HEK293T (cell line): ENCODE data around the gene PCDH9.
"Not testable (repeated sequence)": the region's sequence is repeated elsewhere in the genome, so short reads cannot be mapped to it uniquely, and the experiment has no call there.

Source experiments
- CTCF ChIA-PET: fragments of 350-600 bp; formaldehyde crosslinking; extraction: SDS; loops from one replicate; lab custom pipeline; 2021; ENCODE audit warnings: antibody characterized with exemption, inconsistent platforms; lab: Yijun Ruan, JAX
- POLR2A ChIA-PET: fragments of 350-600 bp; formaldehyde crosslinking; extraction: SDS; loops from one replicate; lab custom pipeline; 2020; ENCODE audit warnings: antibody characterized with exemption, inconsistent platforms; lab: Yijun Ruan, JAX
- DNase-seq: peaks from one replicate; pipeline ENCODE4 v3.0.0; 2012; ENCODE audit warnings: mixed read lengths; ENCODE audit errors: extremely low spot score
- ARNT ChIP-seq: fragments of 450-650 bp; IDR thresholded peaks from 2 replicates; pipeline ENCODE4 v1.6.1; 2017; ENCODE audit warnings: mild to moderate bottlenecking
- BHLHE40 ChIP-seq: fragments of 450-650 bp; IDR thresholded peaks from 2 replicates; pipeline ENCODE4 v1.6.1; 2016; ENCODE audit warnings: mild to moderate bottlenecking, moderate library complexity, borderline replicate concordance
- CTBP1 ChIP-seq: fragments of 450-650 bp; IDR thresholded peaks from 2 replicates; pipeline ENCODE4 v1.6.1; 2016; ENCODE audit warnings: borderline replicate concordance
- ELF4 ChIP-seq: fragments of 450-650 bp; IDR thresholded peaks from 2 replicates; pipeline ENCODE4 v1.6.1; 2017; ENCODE audit warnings: antibody characterized with exemption
- FOXA1 ChIP-seq: fragments of 450-650 bp; IDR thresholded peaks from 2 replicates; pipeline ENCODE4 v1.6.1; 2016; ENCODE audit warnings: mild to moderate bottlenecking
- FOXK2 ChIP-seq: fragments of 450-650 bp; IDR thresholded peaks from 2 replicates; pipeline ENCODE4 v1.6.1; 2016; ENCODE audit warnings: mild to moderate bottlenecking
- FOXM1 ChIP-seq: fragments of 450-650 bp; IDR thresholded peaks from 2 replicates; pipeline ENCODE4 v1.6.1; 2017; ENCODE audit warnings: mild to moderate bottlenecking, borderline replicate concordance
- HDGF ChIP-seq: fragments of 450-650 bp; IDR thresholded peaks from 2 replicates; pipeline ENCODE4 v1.6.1; 2017; ENCODE audit warnings: antibody characterized with exemption, borderline replicate concordance
- L3MBTL2 ChIP-seq: fragments of 450-650 bp; conservative IDR thresholded peaks from 2 replicates; pipeline ENCODE4 v1.6.1; 2016; ENCODE audit warnings: mild to moderate bottlenecking
- LEF1 ChIP-seq: fragments of 450-650 bp; IDR thresholded peaks from 2 replicates; pipeline ENCODE4 v1.6.1; 2017; ENCODE audit warnings: mild to moderate bottlenecking, borderline replicate concordance
- NFRKB ChIP-seq: fragments of 450-650 bp; IDR thresholded peaks from 2 replicates; pipeline ENCODE4 v1.6.1; 2016; ENCODE audit warnings: mild to moderate bottlenecking, moderate library complexity
- PKNOX1 ChIP-seq: fragments of 450-650 bp; IDR thresholded peaks from 2 replicates; pipeline ENCODE4 v1.6.1; 2016
- SP1 ChIP-seq: fragments of 450-650 bp; IDR thresholded peaks from 2 replicates; pipeline ENCODE4 v1.6.1; 2017
- SUZ12 ChIP-seq: fragments of 450-650 bp; IDR thresholded peaks from 2 replicates; pipeline ENCODE4 v1.6.1; 2016; ENCODE audit warnings: mild to moderate bottlenecking
- TARDBP ChIP-seq: fragments of 450-650 bp; IDR thresholded peaks from 2 replicates; pipeline ENCODE4 v1.6.1; 2016
- ZNF384 ChIP-seq: fragments of 450-650 bp; IDR thresholded peaks from 2 replicates; pipeline ENCODE4 v1.6.1; 2016

Gene PCDH9

GRCh38 chr13:66634384-66634783, 595.8 kb downstream of the PCDH9 start:
- DNase-seq = no peak
- CTCF ChIA-PET = no interaction called here
- POLR2A ChIA-PET = no interaction called here
- TF ChIP-seq NFRKB (no peak), ELF4 (no peak), LEF1 (no peak), PKNOX1 (no peak), FOXA1 (no peak), SUZ12 (no peak), ZNF384 (no peak), FOXK2 (no peak), SP1 (no peak), ARNT (no peak), CTBP1 (no peak), HDGF (no peak)

GRCh38 chr13:66627512-66627911, 602.6 kb downstream of the PCDH9 start:
- CTCF ChIA-PET = interaction anchor here (0.8 kb wide), 1 partner anchor 9 kb away, joined by 4 read pairs; no protein-coding TSS in a partner anchor
- TF ChIP-seq ELF4 (no peak), LEF1 (no peak), ZNF384 (no peak), ARNT (no peak), L3MBTL2 (no peak), FOXM1 (no peak), BHLHE40 (no peak), TARDBP (no peak), CTBP1 (no peak), NFRKB (no peak), HDGF (no peak), PKNOX1 (no peak), FOXK2 (no peak), SUZ12 (no peak), SP1 (no peak)
- peak; percentile 38 for DNase-seq
- POLR2A ChIA-PET = no interaction called here

- no peak for TF ChIP-seq ZNF384
- TF ChIP-seq PKNOX1 = peak; percentile 73
- ChIA-PET CTCF (no interaction called here), POLR2A (no interaction called here)
- peak; percentile 56 for DNase-seq
These were observed 605.8 kb downstream of the PCDH9 start for GRCh38 chr13:66624302-66624701.

- CTCF ChIA-PET = interaction anchor here (0.7 kb wide), 1 partner anchor 577 kb away, joined by 3 read pairs; no protein-coding TSS in a partner anchor
- TF ChIP-seq FOXA1 = no peak
- no peak for TF ChIP-seq L3MBTL2
- no peak for DNase-seq
- POLR2A ChIA-PET = no interaction called here
These were observed 606.9 kb downstream of the PCDH9 start for GRCh38 chr13:66623129-66623820.

GRCh38 chr13:66621906-66622447, 608.2 kb downstream of the PCDH9 start:
- DNase-seq, POLR2A ChIA-PET, CTCF ChIA-PET: not testable (repeated sequence)
- TF ChIP-seq FOXM1 = 0 out of 2 replicates have a peak, but pooled peaks have one; percentile 17

- CTCF ChIA-PET = interaction anchor here (0.6 to 1.9 kb wide), 14 partner anchors 9 to 989 kb away, joined by 3 to 7 read pairs (median 3); no protein-coding TSS in a partner anchor
- TF ChIP-seq SP1 (no peak), NFRKB (no peak), FOXA1 (no peak), CTBP1 (no peak), PKNOX1 (peak; percentile 50; the same call in 1 of the 2 replicates), ELF4 (0 out of 2 replicates have a peak, but pooled peaks have one; percentile 6), HDGF (no peak), FOXM1 (no peak), ZNF384 (no peak), BHLHE40 (no peak; the same call in 1 of the 2 replicates)
- DNase-seq = peak; percentile 87
- POLR2A ChIA-PET = no interaction called here
These were observed 611.4 kb downstream of the PCDH9 start for GRCh38 chr13:66618702-66619101.
